H1 (cell line): ENCODE measurements around the gene IQSEC3. TPM values are rescaled to one million over a fixed set of nuclear protein-coding genes. Genes with fewer than 3 reads are reported as not detected.

Experiments
- CTCF ChIA-PET: fragments of 300-600 bp; sonication (Branson Sonifier 250); formaldehyde crosslinking; loops from one replicate; lab custom pipeline; 2021; ENCODE audit not compliant: partially characterized antibody; lab: Charles Lee
- POLR2A ChIA-PET: fragments of 300-600 bp; sonication (Branson Sonifier 250); formaldehyde crosslinking; loops from one replicate; lab custom pipeline; 2021; ENCODE audit warnings: inconsistent platforms; ENCODE audit not compliant: partially characterized antibody; lab: Charles Lee
- DNase-seq, 2 experiments: peaks; one replicate each; pipeline versions ENCODE4 v3.0.0 to v3.0.0-alpha.2; 2010 to 2022; ENCODE audit warnings: low spot score in 2 of 2, low read depth in 1 of 2, mixed read lengths in 1 of 2
- FAIRE-seq: peaks from 2 replicates; lab custom pipeline; 2011; peaks lifted over from hg19 to GRCh38; lab: Jason Lieb, UNC
- H2AFZ ChIP-seq: 2 replicates; pipeline ENCODE4 v1.8.1; 2012; ENCODE audit warnings: low read length, inconsistent platforms
- H2AK5ac ChIP-seq: 2 replicates; pipeline ENCODE4 v1.6.1; 2013; ENCODE audit warnings: low read depth, low read length
- H2BK120ac ChIP-seq: replicated peaks from 2 replicates; pipeline ENCODE3; 2013; ENCODE audit warnings: low read depth, low read length, inconsistent platforms
- H2BK12ac ChIP-seq: 2 replicates; pipeline ENCODE4 v1.6.1; 2013; ENCODE audit warnings: low read depth, low read length
- H2BK15ac ChIP-seq: 2 replicates; pipeline ENCODE4 v1.6.1; 2013; ENCODE audit warnings: low read length
- H2BK20ac ChIP-seq: 2 replicates; pipeline ENCODE4 v1.6.1; 2013; ENCODE audit warnings: low read length
- H2BK5ac ChIP-seq: 2 replicates; pipeline ENCODE4 v1.6.1; 2013; ENCODE audit warnings: low read depth, low read length
- H3K14ac ChIP-seq: 2 replicates; pipeline ENCODE4 v1.6.1; 2013; ENCODE audit warnings: inconsistent platforms; ENCODE audit not compliant: insufficient read length
- H3K18ac ChIP-seq: 2 replicates; pipeline ENCODE4 v1.6.1; 2013; ENCODE audit warnings: low read length; ENCODE audit errors: extremely low read depth
- H3K23ac ChIP-seq: 2 replicates; pipeline ENCODE4 v1.6.1; 2013; ENCODE audit warnings: inconsistent platforms; ENCODE audit not compliant: insufficient read length
- H3K23me2 ChIP-seq: 2 replicates; pipeline ENCODE4 v1.6.1; 2013; ENCODE audit warnings: low read depth, low read length
- H3K27ac ChIP-seq: 2 replicates; pipeline ENCODE4 v1.6.1; 2011; ENCODE audit warnings: low read depth, low read length, inconsistent platforms
- H3K27me3 ChIP-seq, 4 experiments: replicated peaks in 1 of 4; 1 replicate in 1 of 4; 2 replicates in 3 of 4; pipeline versions ENCODE4 v1.6.1 to v1.8.1; 2011 to 2013; ENCODE audit warnings: low read length in 3 of 4, mild to moderate bottlenecking in 3 of 4, inconsistent platforms in 2 of 4, mixed read lengths in 2 of 4, moderate library complexity in 1 of 4; ENCODE audit not compliant: control insufficient read depth in 3 of 4, insufficient read depth in 3 of 4; ENCODE audit errors: extremely low read depth in 1 of 4
- H3K36me3 ChIP-seq, 4 experiments: 2 replicates each; pipeline versions ENCODE4 v1.6.1 to v1.8.1; 2011 to 2013; ENCODE audit warnings: mild to moderate bottlenecking in 4 of 4, low read length in 3 of 4, moderate library complexity in 2 of 4, control low read depth in 1 of 4, inconsistent platforms in 1 of 4; ENCODE audit not compliant: insufficient read depth in 4 of 4, control insufficient read depth in 2 of 4
- H3K4ac ChIP-seq: replicated peaks from 2 replicates; pipeline ENCODE3; 2013; ENCODE audit warnings: low read length, low read depth, mixed read lengths, inconsistent platforms; ENCODE audit not compliant: insufficient read length
- H3K4me1 ChIP-seq, 4 experiments: replicated peaks in 1 of 4; 1 replicate in 1 of 4; 2 replicates in 3 of 4; pipeline versions ENCODE4 v1.6.1 to v1.8.1; 2011 to 2013; ENCODE audit warnings: low read length in 3 of 4, inconsistent platforms in 2 of 4, mixed read lengths in 1 of 4; ENCODE audit not compliant: insufficient read depth in 4 of 4, control insufficient read depth in 3 of 4
- H3K4me2 ChIP-seq, 2 experiments: 2 replicates each; pipeline versions ENCODE4 v1.6.1 to v1.8.1; 2011 to 2013; ENCODE audit warnings: low read depth in 2 of 2, low read length in 2 of 2, control low read depth in 1 of 2, inconsistent platforms in 1 of 2, mild to moderate bottlenecking in 1 of 2; ENCODE audit not compliant: insufficient read depth in 1 of 2
- H3K4me3 ChIP-seq, 4 experiments: fragments of 200-600, 300-600 bp in 1 of 4; sonication (generic), shearing (Covaris generic), sonication (Bioruptor Twin) in 1 of 4; 2 replicates each; pipeline versions ENCODE4 v1.5.1 to v1.8.1; 2011 to 2016; ENCODE audit warnings: low read length in 4 of 4, low read depth in 3 of 4, control low read depth in 2 of 4, inconsistent platforms in 2 of 4, mild to moderate bottlenecking in 2 of 4, mixed read lengths in 1 of 4, moderate library complexity in 1 of 4; ENCODE audit not compliant: insufficient read depth in 2 of 4; ENCODE audit errors: extremely low read depth in 1 of 4
- H3K56ac ChIP-seq: replicated peaks from 2 replicates; pipeline ENCODE3; 2013; ENCODE audit warnings: low read depth, mild to moderate bottlenecking, mixed read lengths, low read length, inconsistent platforms; ENCODE audit not compliant: insufficient read length
- H3K79me1 ChIP-seq: 2 replicates; pipeline ENCODE4 v1.6.1; 2013; ENCODE audit warnings: low read depth, low read length, control low read depth
- H3K79me2 ChIP-seq, 2 experiments: 2 replicates each; pipeline versions ENCODE4 v1.6.1 to v1.8.1; 2012 to 2013; ENCODE audit warnings: low read length in 2 of 2, mild to moderate bottlenecking in 2 of 2, inconsistent platforms in 1 of 2; ENCODE audit not compliant: insufficient read depth in 2 of 2, control insufficient read depth in 1 of 2
- H3K9ac ChIP-seq, 4 experiments: replicated peaks in 1 of 4; 1 replicate in 1 of 4; 2 replicates in 3 of 4; pipeline versions ENCODE4 v1.6.1 to v1.8.1; 2011 to 2013; ENCODE audit warnings: low read depth in 3 of 4, low read length in 3 of 4, control low read depth in 2 of 4, mild to moderate bottlenecking in 2 of 4, moderate library complexity in 2 of 4, inconsistent platforms in 1 of 4; ENCODE audit errors: extremely low read depth in 1 of 4
- H3K9me3 ChIP-seq, 2 experiments: 2 replicates each; pipeline versions ENCODE4 v1.6.1 to v1.8.1; 2012 to 2013; ENCODE audit warnings: mild to moderate bottlenecking in 2 of 2, moderate library complexity in 2 of 2, control low read depth in 1 of 2, inconsistent platforms in 1 of 2, low read depth in 1 of 2, low read length in 1 of 2, mixed read lengths in 1 of 2; ENCODE audit not compliant: insufficient read depth in 2 of 2
- H4K20me1 ChIP-seq, 2 experiments: replicated peaks in 1 of 2; 2 replicates each; pipeline versions ENCODE3 to v1.8.1; 2011 to 2013; ENCODE audit warnings: inconsistent platforms in 2 of 2, low read length in 2 of 2, mild to moderate bottlenecking in 1 of 2; ENCODE audit not compliant: insufficient read depth in 2 of 2, control insufficient read depth in 1 of 2
- H4K5ac ChIP-seq: 2 replicates; pipeline ENCODE4 v1.6.1; 2013; ENCODE audit warnings: low read length, low read depth, mixed read lengths, inconsistent platforms; ENCODE audit not compliant: insufficient read length
- H4K8ac ChIP-seq: 2 replicates; pipeline ENCODE4 v1.8.0; 2013; ENCODE audit warnings: mild to moderate bottlenecking, moderate library complexity, low read length, inconsistent platforms; ENCODE audit not compliant: insufficient read depth; ENCODE audit errors: extremely low read depth
- H4K91ac ChIP-seq: replicated peaks from 2 replicates; pipeline ENCODE3; 2013; ENCODE audit warnings: low read length, mixed read lengths, inconsistent platforms; ENCODE audit not compliant: insufficient read length
- CTBP2 ChIP-seq: IDR thresholded peaks from 2 replicates; pipeline ENCODE4 v1.7.0; 2011; ENCODE audit warnings: borderline replicate concordance, mild to moderate bottlenecking, moderate library complexity, mixed read lengths, low read length; ENCODE audit not compliant: insufficient read depth, insufficient read length
- FOSL1 ChIP-seq: IDR thresholded peaks from 2 replicates; pipeline ENCODE4 v1.6.1; 2011; ENCODE audit warnings: mild to moderate bottlenecking, low read depth, low read length, moderate library complexity; ENCODE audit not compliant: insufficient read depth
- JUND ChIP-seq: IDR thresholded peaks from 2 replicates; pipeline ENCODE4 v1.6.1; 2011; ENCODE audit warnings: mild to moderate bottlenecking, improper control_type of control experiment, low read length
- KDM1A ChIP-seq: fragments of 200-600, 300-600 bp; sonication (generic); IDR thresholded peaks from 2 replicates; pipeline ENCODE4 v1.7.1; 2016; ENCODE audit warnings: mild to moderate bottlenecking, low read length, borderline replicate concordance
- NRF1 ChIP-seq: IDR thresholded peaks from 2 replicates; pipeline ENCODE4 v1.6.1; 2011; ENCODE audit warnings: mild to moderate bottlenecking, low read depth, low read length, improper control_type of control experiment
- RXRA ChIP-seq: IDR thresholded peaks from 2 replicates; pipeline ENCODE4 v1.6.1; 2011; ENCODE audit warnings: low read depth, mild to moderate bottlenecking, low read length, moderate library complexity; ENCODE audit not compliant: insufficient read depth
- TAF7 ChIP-seq: optimal IDR thresholded peaks from 2 replicates; pipeline ENCODE3; 2011; ENCODE audit warnings: low read depth, mild to moderate bottlenecking, inconsistent platforms, low read length, moderate library complexity, borderline replicate concordance
- WGBS, 2 experiments: shearing (Covaris generic) in 1 of 2; methylation state at CpG; one replicate each; pipeline versions ENCODE4 v1.1.6 to v1.1.7; 2013 to 2015; ENCODE audit warnings: low lambda C conversion rate in 2 of 2, mixed read lengths in 2 of 2, inconsistent platforms in 1 of 2, low coverage in 1 of 2, missing lambda C conversion rate in 1 of 2; ENCODE audit not compliant: insufficient replicate concordance in 2 of 2, insufficient coverage in 1 of 2, insufficient read length in 1 of 2; ENCODE audit errors: extremely low coverage in 1 of 2, missing lambda C conversion rate in 1 of 2; 5-methylcytosine and 5-hydroxymethylcytosine counted together
- polyA plus RNA-seq, 7 experiments: library from polyadenylated mRNA; depleted of rRNA in 3 of 7; stranded (reverse) in 5 of 7; unstranded in 2 of 7; fragments of >200 nt in 5 of 7; fragments of 200-250 nt in 2 of 7; gene quantifications; 1 replicate in 5 of 7; 2 replicates in 1 of 7; 4 replicates in 1 of 7; pipeline versions ENCODE4 v1.2.1 to v1.2.3, GENCODE V29; 2011 to 2013; ENCODE audit warnings: missing spikeins in 2 of 7, mixed read lengths in 2 of 7
- total RNA-seq: library from RNA; stranded (reverse); fragmentation: NEBNext Ultra II Directional; extraction: Animal tissue kit (Norgen Biotek cat#: 25700); gene quantifications from 2 replicates; pipeline ENCODE4 v1.2.1, GENCODE V29; 2021
- TF ChIP-seq, protein P1 (sequence below), 3 experiments: IDR thresholded peaks; 1 replicate in 2 of 3; 2 replicates in 1 of 3; pipeline versions ENCODE4 v1.5.1 to v1.6.1; 2011; ENCODE audit warnings: low read length in 3 of 3, mild to moderate bottlenecking in 3 of 3, inconsistent platforms in 2 of 3, low read depth in 1 of 3, moderate library complexity in 1 of 3; ENCODE audit not compliant: insufficient read depth in 1 of 3; ENCODE audit errors: control extremely low read depth in 1 of 3
- TF ChIP-seq, protein P2 (sequence below): IDR thresholded peaks from 2 replicates; pipeline ENCODE4 v1.6.1; 2011; ENCODE audit warnings: low read length, improper control_type of control experiment
- TF ChIP-seq, protein P3 (sequence below): IDR thresholded peaks from 2 replicates; pipeline ENCODE4 v1.6.1; 2012; ENCODE audit warnings: inconsistent platforms

The IQSEC3 gene
- total and polyA plus RNA-seq, 2 of the 8 experiments (the other 6 are each of a cell fraction or from before 2014, with no cell fraction given): 1.2 to 3.1 TPM

DNA sequence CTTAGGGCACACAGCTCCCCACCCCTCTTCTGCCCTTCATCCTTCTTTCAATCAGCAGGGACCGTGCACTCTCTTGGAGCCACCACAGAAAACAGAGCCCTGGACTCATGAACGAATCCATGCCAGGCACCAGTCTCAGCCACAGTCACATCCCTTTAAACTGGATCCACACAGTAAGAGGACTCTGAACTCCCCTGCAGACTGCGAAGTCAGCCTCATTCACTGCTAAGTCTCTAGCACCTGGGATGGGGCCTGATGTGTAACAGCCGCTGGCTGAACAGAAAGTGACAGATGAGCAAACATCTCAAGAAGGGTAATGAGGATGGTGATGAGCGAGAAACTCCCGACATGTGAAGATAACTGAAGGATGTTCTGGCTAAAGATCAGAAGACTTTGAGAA, 45.8 kb upstream of the IQSEC3 start:
- no peaks in the 10 kb centered on the region for H3K79me2 ChIP-seq
- H3K18ac ChIP-seq: no peak overlapping the region
- H3K4me3 ChIP-seq: no peak overlapping the region
- ChIA-PET POLR2A (no interaction called here), CTCF (no interaction called here)
- H3K4me2 ChIP-seq: no peak overlapping the region
- WGBS, 2 experiments: 71% methylated on average over 6 of the region's 6 CpGs; no CpG with 5 or more reads in 1 of the 2 experiments
- H2BK20ac ChIP-seq: no peak overlapping the region
- peaks cover 12% of the 10 kb centered on the region; the same call in 1 of the 2 replicates for H3K79me1 ChIP-seq
- no peak overlapping the region for H2BK15ac ChIP-seq
- H3K23ac ChIP-seq: no peak overlapping the region
- H2AK5ac ChIP-seq: no peak overlapping the region
- FAIRE-seq (no peak), DNase-seq (no peak)
- H3K23me2 ChIP-seq: no peaks in the 10 kb centered on the region
- no peak overlapping the region for H3K4ac ChIP-seq
- H2BK12ac ChIP-seq: no peak overlapping the region
- peaks cover 2 to 11% (median 9%) of the 10 kb centered on the region in 4 experiments; a peak in 5 of 8 replicates for H3K36me3 ChIP-seq
- H3K56ac ChIP-seq: no peak overlapping the region
- H3K4me1 ChIP-seq: no peaks in the 10 kb centered on the region
- no peak overlapping the region for H3K27ac ChIP-seq
- H2BK120ac ChIP-seq: no peak overlapping the region
- no peaks in the 10 kb centered on the region for H3K27me3 ChIP-seq
- no peak overlapping the region for H4K8ac ChIP-seq
- H3K9ac ChIP-seq: no peak overlapping the region
- no peak overlapping the region for H2AFZ ChIP-seq
- no peak overlapping the region for H4K91ac ChIP-seq
- peaks cover 7% of the 10 kb centered on the region in 2 experiments for H4K20me1 ChIP-seq
- no peak overlapping the region for H2BK5ac ChIP-seq
- no peak overlapping the region for H3K14ac ChIP-seq
- no peaks in the 10 kb centered on the region for H3K9me3 ChIP-seq
- no peak overlapping the region for H4K5ac ChIP-seq
- TF ChIP-seq, protein P1, sequence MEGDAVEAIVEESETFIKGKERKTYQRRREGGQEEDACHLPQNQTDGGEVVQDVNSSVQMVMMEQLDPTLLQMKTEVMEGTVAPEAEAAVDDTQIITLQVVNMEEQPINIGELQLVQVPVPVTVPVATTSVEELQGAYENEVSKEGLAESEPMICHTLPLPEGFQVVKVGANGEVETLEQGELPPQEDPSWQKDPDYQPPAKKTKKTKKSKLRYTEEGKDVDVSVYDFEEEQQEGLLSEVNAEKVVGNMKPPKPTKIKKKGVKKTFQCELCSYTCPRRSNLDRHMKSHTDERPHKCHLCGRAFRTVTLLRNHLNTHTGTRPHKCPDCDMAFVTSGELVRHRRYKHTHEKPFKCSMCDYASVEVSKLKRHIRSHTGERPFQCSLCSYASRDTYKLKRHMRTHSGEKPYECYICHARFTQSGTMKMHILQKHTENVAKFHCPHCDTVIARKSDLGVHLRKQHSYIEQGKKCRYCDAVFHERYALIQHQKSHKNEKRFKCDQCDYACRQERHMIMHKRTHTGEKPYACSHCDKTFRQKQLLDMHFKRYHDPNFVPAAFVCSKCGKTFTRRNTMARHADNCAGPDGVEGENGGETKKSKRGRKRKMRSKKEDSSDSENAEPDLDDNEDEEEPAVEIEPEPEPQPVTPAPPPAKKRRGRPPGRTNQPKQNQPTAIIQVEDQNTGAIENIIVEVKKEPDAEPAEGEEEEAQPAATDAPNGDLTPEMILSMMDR (IDR thresholded peaks at IDR 0.05; ENCODE audit: control extremely low read depth in 1 of 3, insufficient read depth in 1 of 3, low read depth in 1 of 3, low read length in 3 of 3): no peak
- TF ChIP-seq, protein P2, sequence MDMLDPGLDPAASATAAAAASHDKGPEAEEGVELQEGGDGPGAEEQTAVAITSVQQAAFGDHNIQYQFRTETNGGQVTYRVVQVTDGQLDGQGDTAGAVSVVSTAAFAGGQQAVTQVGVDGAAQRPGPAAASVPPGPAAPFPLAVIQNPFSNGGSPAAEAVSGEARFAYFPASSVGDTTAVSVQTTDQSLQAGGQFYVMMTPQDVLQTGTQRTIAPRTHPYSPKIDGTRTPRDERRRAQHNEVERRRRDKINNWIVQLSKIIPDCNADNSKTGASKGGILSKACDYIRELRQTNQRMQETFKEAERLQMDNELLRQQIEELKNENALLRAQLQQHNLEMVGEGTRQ: no peak
- TF ChIP-seq TAF7 (no peak), RXRA (no peak), NRF1 (no peak), JUND (no peak), FOSL1 (no peak), CTBP2 (no peak), KDM1A (no peak)
- TF ChIP-seq, protein P3, sequence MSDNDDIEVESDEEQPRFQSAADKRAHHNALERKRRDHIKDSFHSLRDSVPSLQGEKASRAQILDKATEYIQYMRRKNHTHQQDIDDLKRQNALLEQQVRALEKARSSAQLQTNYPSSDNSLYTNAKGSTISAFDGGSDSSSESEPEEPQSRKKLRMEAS: no peak
